Loucy (cell line): ENCODE data around the gene NUTF2.

Source experiments
- EZH2phosphoT487 ChIP-seq: fragments of 200-600 bp; IDR thresholded peaks from 2 replicates; pipeline ENCODE4 v1.6.1; 2018; ENCODE audit warnings: antibody characterized with exemption, mild to moderate bottlenecking, moderate library complexity, borderline replicate concordance
- TF ChIP-seq, protein P1 (sequence below): fragments of 200-600 bp; sonication (generic); conservative IDR thresholded peaks from 2 replicates; pipeline ENCODE4 v1.5.1; 2014; ENCODE audit warnings: mild to moderate bottlenecking, antibody characterized with exemption, low read length

DNA sequence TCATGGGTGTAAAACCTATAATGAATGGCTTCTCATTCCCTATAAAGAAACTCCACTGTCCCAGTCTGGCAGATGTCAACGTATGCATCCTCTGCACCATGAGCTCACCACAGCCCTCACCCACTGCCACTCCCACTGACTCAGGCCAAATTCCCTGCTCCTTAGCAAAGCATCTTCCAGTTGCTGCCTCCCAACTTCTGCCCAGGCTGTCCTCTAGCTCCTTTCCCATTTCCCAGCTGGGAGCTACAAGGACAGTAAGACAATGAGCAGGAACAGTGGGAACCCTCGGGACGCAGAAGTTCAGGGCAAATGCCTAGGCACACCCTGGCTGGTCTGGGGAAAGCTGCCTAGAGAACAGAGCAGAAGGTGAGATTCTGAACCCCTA lies 13.7 kb upstream of the NUTF2 start:
- TF ChIP-seq, protein P1, sequence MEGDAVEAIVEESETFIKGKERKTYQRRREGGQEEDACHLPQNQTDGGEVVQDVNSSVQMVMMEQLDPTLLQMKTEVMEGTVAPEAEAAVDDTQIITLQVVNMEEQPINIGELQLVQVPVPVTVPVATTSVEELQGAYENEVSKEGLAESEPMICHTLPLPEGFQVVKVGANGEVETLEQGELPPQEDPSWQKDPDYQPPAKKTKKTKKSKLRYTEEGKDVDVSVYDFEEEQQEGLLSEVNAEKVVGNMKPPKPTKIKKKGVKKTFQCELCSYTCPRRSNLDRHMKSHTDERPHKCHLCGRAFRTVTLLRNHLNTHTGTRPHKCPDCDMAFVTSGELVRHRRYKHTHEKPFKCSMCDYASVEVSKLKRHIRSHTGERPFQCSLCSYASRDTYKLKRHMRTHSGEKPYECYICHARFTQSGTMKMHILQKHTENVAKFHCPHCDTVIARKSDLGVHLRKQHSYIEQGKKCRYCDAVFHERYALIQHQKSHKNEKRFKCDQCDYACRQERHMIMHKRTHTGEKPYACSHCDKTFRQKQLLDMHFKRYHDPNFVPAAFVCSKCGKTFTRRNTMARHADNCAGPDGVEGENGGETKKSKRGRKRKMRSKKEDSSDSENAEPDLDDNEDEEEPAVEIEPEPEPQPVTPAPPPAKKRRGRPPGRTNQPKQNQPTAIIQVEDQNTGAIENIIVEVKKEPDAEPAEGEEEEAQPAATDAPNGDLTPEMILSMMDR, result no peak
- TF ChIP-seq EZH2phosphoT487, result no peak
